ENCODE data around the gene AGBL5.

DNA sequence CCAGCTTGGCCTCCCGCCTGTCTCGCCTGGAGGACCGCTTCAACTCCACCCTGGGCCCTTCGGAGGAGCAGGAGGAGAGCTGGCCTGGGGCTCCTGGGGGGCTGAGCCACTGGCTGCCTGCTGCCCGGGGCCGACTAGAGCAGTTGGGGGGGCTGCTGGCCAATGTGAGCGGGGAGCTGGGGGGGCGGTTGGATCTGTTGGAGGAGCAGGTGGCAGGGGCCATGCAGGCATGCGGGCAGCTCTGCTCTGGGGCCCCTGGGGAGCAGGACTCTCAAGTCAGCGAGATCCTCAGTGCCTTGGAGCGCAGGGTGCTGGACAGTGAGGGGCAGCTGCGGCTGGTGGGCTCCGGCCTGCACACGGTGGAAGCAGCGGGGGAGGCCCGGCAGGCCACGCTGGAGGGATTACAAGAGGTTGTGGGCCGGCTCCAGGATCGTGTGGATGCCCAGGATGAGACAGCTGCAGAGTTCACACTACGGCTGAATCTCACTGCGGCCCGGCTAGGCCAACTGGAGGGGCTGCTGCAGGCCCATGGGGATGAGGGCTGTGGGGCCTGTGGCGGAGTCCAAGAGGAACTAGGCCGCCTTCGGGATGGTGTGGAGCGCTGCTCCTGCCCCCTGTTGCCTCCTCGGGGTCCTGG lies 31.4 kb downstream of the AGBL5 start:
- TF ChIP-seq POLR2A (IDR thresholded peaks at IDR 0.05; ENCODE audit: low read length) (no peak), GATA1 (IDR thresholded peaks at IDR 0.05; ENCODE audit: low read depth, low read length) (no peak)
